H9 (cell line): ENCODE results near the gene VPS18. TPM values are rescaled to one million over a fixed set of nuclear protein-coding genes. Genes with fewer than 3 reads are reported as not detected.
A peak's percentile ranks its signal among the peaks of the same experiment; 100 is the strongest.

Source experiments
- DNase-seq: peaks from one replicate; pipeline ENCODE4 v3.0.0-alpha.2; 2017
- H2AFZ ChIP-seq: one replicate; pipeline ENCODE4 v1.6.1; 2013; ENCODE audit warnings: mild to moderate bottlenecking, low read length, control low read depth, moderate library complexity
- H2AK5ac ChIP-seq: 2 replicates; pipeline ENCODE4 v1.6.1; 2013; ENCODE audit warnings: low read length, control low read depth, mixed read lengths; ENCODE audit not compliant: insufficient read length
- H2BK120ac ChIP-seq: one replicate; pipeline ENCODE4 v1.6.1; 2013; ENCODE audit warnings: low read depth, mild to moderate bottlenecking, low read length, control low read depth, inconsistent platforms; ENCODE audit not compliant: poor library complexity, severe bottlenecking
- H2BK12ac ChIP-seq: 2 replicates; pipeline ENCODE4 v1.6.1; 2013; ENCODE audit warnings: low read length, control low read depth, mixed read lengths, low read depth; ENCODE audit not compliant: insufficient read length
- H2BK15ac ChIP-seq: 2 replicates; pipeline ENCODE4 v1.6.1; 2013; ENCODE audit warnings: low read depth, low read length, control low read depth
- H2BK20ac ChIP-seq: one replicate; pipeline ENCODE4 v1.6.1; 2013; ENCODE audit warnings: low read depth, mild to moderate bottlenecking, low read length, control low read depth, inconsistent platforms; ENCODE audit not compliant: poor library complexity, severe bottlenecking
- H2BK5ac ChIP-seq: 2 replicates; pipeline ENCODE4 v1.6.1; 2013; ENCODE audit warnings: low read length, control low read depth, mixed read lengths; ENCODE audit not compliant: insufficient read length
- H3K14ac ChIP-seq: 2 replicates; pipeline ENCODE4 v1.6.1; 2013; ENCODE audit warnings: low read length, control low read depth; ENCODE audit not compliant: insufficient read depth
- H3K18ac ChIP-seq: 2 replicates; pipeline ENCODE4 v1.6.1; 2013; ENCODE audit warnings: low read depth, mild to moderate bottlenecking, mixed read lengths, low read length, control low read depth; ENCODE audit not compliant: insufficient read length
- H3K23ac ChIP-seq: 2 replicates; pipeline ENCODE4 v1.6.1; 2013; ENCODE audit warnings: low read length, control low read depth, mixed read lengths, low read depth; ENCODE audit not compliant: insufficient read length
- H3K23me2 ChIP-seq: 2 replicates; pipeline ENCODE4 v1.6.1; 2013; ENCODE audit warnings: low read depth, mild to moderate bottlenecking, mixed read lengths, low read length, control low read depth; ENCODE audit not compliant: insufficient read length, poor library complexity, severe bottlenecking
- H3K27ac ChIP-seq: 2 replicates; pipeline ENCODE4 v1.5.1; 2013; ENCODE audit warnings: low read length, control low read depth, mixed read lengths, low read depth; ENCODE audit not compliant: insufficient read length
- H3K27me3 ChIP-seq: 2 replicates; pipeline ENCODE4 v1.6.1; 2013; ENCODE audit warnings: low read length, control low read depth, inconsistent platforms; ENCODE audit not compliant: insufficient read depth
- H3K4ac ChIP-seq: 2 replicates; pipeline ENCODE4 v1.6.1; 2013; ENCODE audit warnings: low read depth, mild to moderate bottlenecking, control low read depth, inconsistent platforms, low read length, moderate library complexity
- H3K4me1 ChIP-seq: 2 replicates; pipeline ENCODE4 v1.6.1; 2013; ENCODE audit warnings: low read length, control low read depth, inconsistent platforms; ENCODE audit not compliant: insufficient read depth
- H3K4me2 ChIP-seq: 2 replicates; pipeline ENCODE4 v1.6.1; 2013; ENCODE audit warnings: low read length, control low read depth, mixed read lengths; ENCODE audit not compliant: insufficient read length, insufficient read depth
- H3K56ac ChIP-seq: 2 replicates; pipeline ENCODE4 v1.6.1; 2013; ENCODE audit warnings: low read depth, mild to moderate bottlenecking, mixed read lengths, low read length, control low read depth; ENCODE audit not compliant: insufficient read length
- H3K79me1 ChIP-seq: 2 replicates; pipeline ENCODE4 v1.6.1; 2013; ENCODE audit warnings: low read depth, mild to moderate bottlenecking, moderate library complexity, low read length, control low read depth, inconsistent platforms; ENCODE audit not compliant: insufficient read depth, poor library complexity, severe bottlenecking
- H3K79me2 ChIP-seq: 2 replicates; pipeline ENCODE4 v1.6.1; 2013; ENCODE audit warnings: low read length, control low read depth, inconsistent platforms; ENCODE audit not compliant: insufficient read depth
- H3K9ac ChIP-seq: 2 replicates; pipeline ENCODE4 v1.6.1; 2013; ENCODE audit warnings: low read length, control low read depth, mixed read lengths; ENCODE audit not compliant: insufficient read length; ENCODE audit errors: extremely low read depth
- H3K9me3 ChIP-seq: one replicate; pipeline ENCODE4 v1.6.1; 2013; ENCODE audit warnings: low read depth, low read length, inconsistent platforms; ENCODE audit not compliant: control insufficient read depth
- H3T11ph ChIP-seq: one replicate; pipeline ENCODE4 v1.6.1; 2013; ENCODE audit warnings: mild to moderate bottlenecking, low read length, control low read depth, inconsistent platforms
- H4K20me1 ChIP-seq: one replicate; pipeline ENCODE4 v1.6.1; 2013; ENCODE audit not compliant: control insufficient read depth, insufficient read length, insufficient read depth
- H4K5ac ChIP-seq: 2 replicates; pipeline ENCODE4 v1.6.1; 2013; ENCODE audit warnings: low read depth, mild to moderate bottlenecking, mixed read lengths, low read length, control low read depth; ENCODE audit not compliant: insufficient read length
- H4K8ac ChIP-seq: replicated peaks from 2 replicates; pipeline ENCODE4 v1.6.1; 2013; ENCODE audit warnings: low read length, control low read depth, mixed read lengths, low read depth; ENCODE audit not compliant: insufficient read length
- H4K91ac ChIP-seq: 2 replicates; pipeline ENCODE4 v1.6.1; 2013; ENCODE audit warnings: low read depth, mild to moderate bottlenecking, moderate library complexity, mixed read lengths, low read length, control low read depth; ENCODE audit not compliant: insufficient read length
- H3K27ac Mint-ChIP-seq, 3 experiments: 2 replicates in 2 of 3; 3 replicates in 1 of 3; pipeline ENCODE4 v1.8.0; 2020 to 2021; ENCODE audit warnings: mixed read lengths in 3 of 3, mild to moderate bottlenecking in 1 of 3, moderate library complexity in 1 of 3
- H3K27me3 Mint-ChIP-seq: 2 replicates; pipeline ENCODE4 v1.8.0; 2021; ENCODE audit warnings: low read depth, mild to moderate bottlenecking, moderate library complexity, mixed read lengths
- H3K36me3 Mint-ChIP-seq, 3 experiments: 2 replicates in 2 of 3; 3 replicates in 1 of 3; pipeline ENCODE4 v1.8.0; 2020 to 2021; ENCODE audit warnings: low read depth in 3 of 3, mixed read lengths in 3 of 3; ENCODE audit not compliant: insufficient read depth in 1 of 3
- H3K4me1 Mint-ChIP-seq, 2 experiments: 2 replicates each; pipeline ENCODE4 v1.8.0; 2020; ENCODE audit warnings: mixed read lengths in 2 of 2
- H3K4me3 Mint-ChIP-seq, 2 experiments: 2 replicates in 1 of 2; 3 replicates in 1 of 2; pipeline ENCODE4 v1.8.0; 2020 to 2021; ENCODE audit warnings: mild to moderate bottlenecking in 2 of 2, mixed read lengths in 2 of 2, moderate library complexity in 1 of 2
- H3K9me3 Mint-ChIP-seq, 2 experiments: 2 replicates in 1 of 2; 3 replicates in 1 of 2; pipeline ENCODE4 v1.8.0; 2020; ENCODE audit warnings: mild to moderate bottlenecking in 2 of 2, mixed read lengths in 2 of 2, moderate library complexity in 1 of 2
- CTCF ChIP-seq: fragments of 200-600 bp; sonication (generic); conservative IDR thresholded peaks from 3 replicates; pipeline ENCODE4 v1.8.0; 2021; ENCODE audit warnings: antibody characterized with exemption, mild to moderate bottlenecking
- WGBS: extraction: QIAGEN DNeasy Blood & Tissue Kit; methylation state at CpG from one replicate; pipeline ENCODE4 v1.1.7; 2013; ENCODE audit warnings: missing lambda C conversion rate, low lambda C conversion rate, mixed read lengths; ENCODE audit not compliant: insufficient read length; ENCODE audit errors: extremely low coverage; 5-methylcytosine and 5-hydroxymethylcytosine counted together
- total RNA-seq: library from RNA; stranded (reverse); gene quantifications from 2 replicates; pipeline ENCODE4 v1.2.1, GENCODE V29; 2021

The VPS18 gene
- total RNA-seq, 1 experiment from 2014 or later: 45.0 TPM

DNA sequence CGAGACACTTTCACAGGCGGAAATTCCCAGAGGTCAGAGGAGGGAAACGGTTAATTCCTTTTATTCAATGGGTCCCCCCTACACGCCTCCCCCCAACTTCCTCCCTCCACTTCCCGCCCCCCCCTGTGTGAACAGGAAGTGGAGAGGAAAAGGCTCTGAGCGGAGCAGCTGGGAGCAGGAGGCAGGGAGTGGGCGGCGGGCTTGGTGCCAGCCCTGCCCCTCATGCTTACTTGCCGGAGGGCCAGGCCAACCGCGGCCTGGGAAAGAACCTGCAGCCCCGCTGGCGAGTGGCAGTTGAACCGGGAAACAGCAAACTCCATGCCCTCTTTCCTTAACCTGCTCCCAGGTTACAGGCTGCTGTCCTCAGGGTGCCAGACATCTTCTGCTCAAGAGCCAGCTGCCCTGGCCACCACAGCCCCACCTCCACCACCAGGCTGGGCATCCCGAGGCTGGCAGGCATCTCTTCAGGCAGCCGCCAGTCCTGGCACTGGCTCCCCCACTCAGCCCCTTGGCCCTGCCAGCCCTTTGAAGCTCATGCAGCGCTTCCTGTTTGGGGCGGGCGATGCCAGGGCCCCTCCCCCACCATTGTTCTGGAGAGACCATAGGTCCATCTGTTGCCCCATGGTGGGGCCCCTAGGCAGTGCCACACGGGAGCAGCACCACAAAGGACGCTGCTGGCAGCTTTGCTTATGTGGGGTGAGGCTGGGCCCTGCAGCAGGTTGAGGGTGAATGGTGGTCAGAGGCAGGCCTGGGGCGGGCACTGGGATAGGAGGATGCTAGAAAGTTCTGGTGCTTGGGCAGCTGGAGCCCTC lies 12.9 kb downstream of the VPS18 start:
- peak overlapping the region; percentile 61 for H3K4me2 ChIP-seq

More for the DNA sequence above, 12.9 kb downstream of the VPS18 start:
- Histone ChIP-seq H3K18ac (no peak overlapping the region), H3K9ac (no peak overlapping the region), H2BK5ac (no peak overlapping the region), H3K56ac (no peak overlapping the region), H3K27me3 (no peaks in the 10 kb centered on the region), H3K23ac (no peak overlapping the region), H2AK5ac (no peak overlapping the region), H3T11ph (no peak overlapping the region), H4K20me1 (no peaks in the 10 kb centered on the region), H3K14ac (no peak overlapping the region; the same call in 1 of the 2 replicates), H4K5ac (no peak overlapping the region), H3K4ac (no peak overlapping the region), H2AFZ (no peak overlapping the region), H3K9me3 (no peaks in the 10 kb centered on the region), H3K4me1 (no peaks in the 10 kb centered on the region), H3K23me2 (no peaks in the 10 kb centered on the region), H2BK120ac (no peak overlapping the region), H3K27ac (no peak overlapping the region), H2BK20ac (no peak overlapping the region), H3K79me1 (peaks cover 2% of the 10 kb centered on the region), H2BK15ac (no peak overlapping the region), H3K79me2 (no peaks in the 10 kb centered on the region), H4K91ac (no peak overlapping the region), H2BK12ac (no peak overlapping the region), H4K8ac (no peak overlapping the region)
- no peak overlapping the region for H3K27ac Mint-ChIP-seq
- H3K4me1 Mint-ChIP-seq: peaks cover 26 to 27% of the 10 kb centered on the region in 2 experiments
- H3K36me3 Mint-ChIP-seq: peaks cover 11 to 30% (median 21%) of the 10 kb centered on the region in 3 experiments
- peak; percentile 47 for DNase-seq
- no peaks in the 10 kb centered on the region for H3K9me3 Mint-ChIP-seq
- peaks cover 6% of the 10 kb centered on the region for H3K27me3 Mint-ChIP-seq
- TF ChIP-seq CTCF: no peak
- H3K4me3 Mint-ChIP-seq: peak overlapping the region in 1 of 2 experiments; percentile 71; a peak in 2 of 5 replicates
- WGBS: no CpG with 5 or more reads among the region's 22 CpGs
